LNCaP clone FGC (cell line): ENCODE measurements around the gene NRG3.

Experiments used
- DNase-seq: peaks from one replicate; pipeline ENCODE4 v3.0.0-alpha.2; 2011; ENCODE audit warnings: low read depth
- H3K4me3 ChIP-seq: 2 replicates; pipeline ENCODE4 v1.5.1; 2011; ENCODE audit warnings: mild to moderate bottlenecking, low read depth, low read length, control low read depth
- CTCF ChIP-seq: IDR thresholded peaks from 2 replicates; pipeline ENCODE4 v1.5.1; 2012; ENCODE audit warnings: mild to moderate bottlenecking; ENCODE audit not compliant: control insufficient read depth, insufficient read depth; ENCODE audit errors: extremely low read depth

Gene NRG3

DNA sequence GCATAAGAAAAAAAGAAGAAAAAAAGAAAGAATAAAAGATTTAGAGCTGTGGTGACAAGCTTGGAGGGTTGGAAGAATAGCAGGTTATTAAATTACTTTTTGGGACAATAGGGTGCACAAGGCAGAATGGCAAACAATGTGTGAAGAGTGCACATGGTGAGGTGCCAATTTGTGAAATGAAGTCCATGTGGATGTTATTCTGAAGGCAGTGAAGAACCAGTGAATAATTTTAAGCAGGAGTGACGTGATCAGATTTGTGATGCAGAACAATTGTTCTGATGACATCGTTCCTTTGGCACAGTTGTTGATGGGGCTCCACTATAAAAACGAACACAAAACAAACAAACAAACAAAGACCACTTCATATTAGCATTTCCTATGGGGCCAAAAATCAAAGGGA, 700.3 kb downstream of the NRG3 start:
- no peak for DNase-seq

GRCh38 chr10:82576093-82576492, 701.1 kb downstream of the NRG3 start:
- no peak for TF ChIP-seq CTCF
- DNase-seq = no peak
- no peak overlapping the region for H3K4me3 ChIP-seq

More for the DNA sequence above, 700.3 kb downstream of the NRG3 start:
- TF ChIP-seq CTCF = no peak
- no peak overlapping the region for H3K4me3 ChIP-seq

- TF ChIP-seq CTCF = no peak
- no peak for DNase-seq
Measured at GRCh38 chr10:82581940-82582339, 706.9 kb downstream of the NRG3 start.

DNA sequence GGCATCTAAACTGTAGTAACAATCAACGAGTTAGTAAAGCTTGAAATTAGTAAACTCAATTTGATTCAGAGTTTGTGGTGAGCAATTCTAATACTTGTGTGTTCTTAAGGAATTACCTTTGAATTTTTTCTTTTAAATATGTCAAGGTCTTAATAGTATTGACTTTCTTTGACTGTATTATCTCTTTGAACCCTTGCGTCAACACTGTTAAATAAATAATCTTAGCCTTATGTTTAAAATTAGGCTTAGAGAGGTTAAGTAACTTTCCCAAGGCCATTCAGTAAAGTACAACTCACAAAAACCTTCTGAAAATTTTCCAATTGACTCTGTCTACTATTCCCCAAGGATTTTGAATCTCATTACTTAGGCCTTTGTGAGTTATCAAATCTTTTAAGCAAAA, 716.4 kb downstream of the NRG3 start:
- no peak for TF ChIP-seq CTCF
- peak; percentile 27 for DNase-seq
- H3K4me3 ChIP-seq = no peak overlapping the region

More at GRCh38 chr10:82581940-82582339, 706.9 kb downstream of the NRG3 start:
- H3K4me3 ChIP-seq = no peak overlapping the region

DNA sequence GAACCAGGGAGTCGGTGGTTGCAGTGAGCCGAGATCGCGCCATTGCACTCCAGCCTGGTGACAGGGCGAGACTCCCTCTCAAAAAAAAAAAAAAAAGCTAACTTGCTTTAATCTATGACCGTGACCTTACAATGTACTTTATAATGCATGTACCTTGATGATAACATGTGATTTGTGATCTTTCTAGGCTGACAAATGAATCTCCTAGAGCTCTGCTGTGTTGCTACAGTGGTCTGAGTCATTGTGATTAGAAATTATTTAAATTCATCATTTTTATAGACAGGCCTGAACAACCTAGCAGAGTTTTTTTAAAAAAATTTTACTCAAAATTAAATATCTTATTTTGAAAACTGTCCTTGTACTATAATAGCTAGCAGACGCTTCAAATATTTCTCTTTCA, 722.8 kb downstream of the NRG3 start:
- no peak for DNase-seq
- H3K4me3 ChIP-seq = no peak overlapping the region
- no peak for TF ChIP-seq CTCF

DNA sequence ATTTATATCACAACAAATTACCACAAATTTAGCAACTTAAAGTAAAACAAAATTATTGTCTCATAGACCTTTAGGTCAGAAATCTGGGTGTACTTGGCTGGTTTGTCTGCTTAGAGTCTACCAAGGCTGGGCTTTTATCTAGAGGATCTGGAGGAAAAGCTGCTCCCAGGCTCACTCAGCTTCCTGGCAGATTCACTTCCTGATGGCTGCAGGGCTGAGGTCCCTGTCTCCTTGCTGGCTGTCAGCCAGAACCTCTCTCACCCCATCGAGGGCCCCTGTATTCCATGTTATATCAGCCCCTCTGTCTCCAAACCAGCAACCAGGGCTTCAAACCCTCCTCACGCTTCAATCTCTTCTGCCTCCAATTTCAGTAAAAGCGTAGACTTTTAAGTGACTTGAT, 734.9 kb downstream of the NRG3 start:
- no peak for TF ChIP-seq CTCF
- H3K4me3 ChIP-seq = no peak overlapping the region
- no peak for DNase-seq

DNA sequence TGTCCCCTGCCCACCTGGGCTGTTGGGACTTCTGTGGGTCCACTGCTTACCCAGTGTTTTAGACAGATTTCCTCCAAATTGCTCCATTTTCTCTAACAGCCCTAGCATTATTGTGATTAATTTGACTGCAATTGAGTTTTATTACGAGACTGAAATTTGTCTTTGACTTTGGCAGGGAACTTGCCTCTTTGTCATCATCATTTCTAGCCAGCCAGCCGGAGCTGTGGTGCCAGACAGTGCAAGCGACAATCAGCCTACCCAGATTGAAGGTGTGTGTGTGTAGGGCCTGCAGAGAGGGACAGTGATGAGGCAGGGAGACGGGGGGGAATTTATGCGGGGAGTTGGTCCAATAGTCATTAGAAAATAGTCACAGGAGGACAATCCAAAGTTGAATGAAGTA, 743.0 kb downstream of the NRG3 start:
- DNase-seq = no peak
- TF ChIP-seq CTCF = no peak
- H3K4me3 ChIP-seq = no peak overlapping the region
